ENCODE data around the gene SNAPC4.
"Not testable (repeated sequence)": the region's sequence is repeated elsewhere in the genome, so short reads cannot be mapped to it uniquely, and the experiment has no call there.

Gene SNAPC4

DNA sequence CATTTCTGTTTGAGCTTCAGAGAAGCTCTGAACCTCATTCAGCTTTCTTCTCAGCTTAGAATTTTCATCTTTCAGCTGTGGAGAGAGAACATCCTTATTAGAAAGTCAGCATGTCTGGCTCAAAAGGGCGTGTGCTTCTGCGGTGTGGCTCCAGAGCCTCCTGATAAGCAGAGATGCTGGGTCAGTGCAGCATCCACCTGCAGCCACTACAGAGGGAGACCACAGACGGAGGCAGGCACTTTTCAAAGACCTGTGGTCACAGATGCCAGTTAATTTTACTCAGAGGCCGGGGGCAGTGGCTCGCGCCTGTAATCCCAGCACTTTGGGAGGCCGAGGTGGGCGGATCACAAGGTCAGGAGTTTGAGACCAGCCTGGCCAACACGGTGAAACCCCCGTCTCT is 5.9 kb upstream of the SNAPC4 start:
- DNase-seq = not testable (repeated sequence)

DNA sequence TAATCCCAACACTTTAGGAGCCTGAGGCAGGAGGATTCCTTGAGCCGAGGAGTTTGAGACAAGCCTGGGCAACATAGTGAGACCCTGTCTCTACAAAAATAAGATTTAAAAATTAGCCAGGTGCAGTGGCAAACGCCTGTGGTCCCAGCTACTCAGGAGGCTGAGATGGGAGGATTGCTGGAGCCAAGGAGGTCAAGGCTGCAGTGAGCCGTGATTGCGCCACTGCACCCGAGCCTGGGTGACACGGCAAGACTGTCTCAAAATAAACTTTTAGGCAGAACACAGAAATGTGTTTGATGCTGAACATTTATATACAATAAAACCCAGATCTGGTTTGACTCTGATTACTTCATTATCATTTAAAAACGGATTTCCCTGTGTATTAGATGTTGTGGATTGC is 5.5 kb upstream of the SNAPC4 start:
- DNase-seq = no peak

DNA sequence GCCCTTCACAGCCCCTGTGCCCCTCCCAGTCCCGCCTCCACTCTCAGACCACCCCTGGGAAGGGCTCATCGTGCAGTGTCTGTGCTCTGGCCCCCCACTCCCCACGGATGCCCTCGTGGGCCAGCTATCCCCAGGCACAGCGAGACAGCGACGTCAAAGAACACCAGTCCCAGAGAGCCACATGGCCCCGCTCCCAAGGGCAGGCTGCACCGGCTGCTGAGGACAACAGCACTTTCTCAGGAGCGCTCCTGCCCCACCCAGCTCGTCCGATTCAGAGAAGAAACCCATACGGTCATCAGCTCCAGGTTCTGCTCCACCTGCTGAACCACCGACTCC is 4.8 kb upstream of the SNAPC4 start:
- no peak for DNase-seq

GRCh38 chr9:136403915-136404800 is 4.2 kb upstream of the SNAPC4 start:
- DNase-seq = no peak

- DNase-seq = peak; percentile 75
Measured at GRCh38 chr9:136403538-136403914, 3.6 kb upstream of the SNAPC4 start.

GRCh38 chr9:136402067-136402466 is 2.1 kb upstream of the SNAPC4 start:
- DNase-seq = no peak

DNA sequence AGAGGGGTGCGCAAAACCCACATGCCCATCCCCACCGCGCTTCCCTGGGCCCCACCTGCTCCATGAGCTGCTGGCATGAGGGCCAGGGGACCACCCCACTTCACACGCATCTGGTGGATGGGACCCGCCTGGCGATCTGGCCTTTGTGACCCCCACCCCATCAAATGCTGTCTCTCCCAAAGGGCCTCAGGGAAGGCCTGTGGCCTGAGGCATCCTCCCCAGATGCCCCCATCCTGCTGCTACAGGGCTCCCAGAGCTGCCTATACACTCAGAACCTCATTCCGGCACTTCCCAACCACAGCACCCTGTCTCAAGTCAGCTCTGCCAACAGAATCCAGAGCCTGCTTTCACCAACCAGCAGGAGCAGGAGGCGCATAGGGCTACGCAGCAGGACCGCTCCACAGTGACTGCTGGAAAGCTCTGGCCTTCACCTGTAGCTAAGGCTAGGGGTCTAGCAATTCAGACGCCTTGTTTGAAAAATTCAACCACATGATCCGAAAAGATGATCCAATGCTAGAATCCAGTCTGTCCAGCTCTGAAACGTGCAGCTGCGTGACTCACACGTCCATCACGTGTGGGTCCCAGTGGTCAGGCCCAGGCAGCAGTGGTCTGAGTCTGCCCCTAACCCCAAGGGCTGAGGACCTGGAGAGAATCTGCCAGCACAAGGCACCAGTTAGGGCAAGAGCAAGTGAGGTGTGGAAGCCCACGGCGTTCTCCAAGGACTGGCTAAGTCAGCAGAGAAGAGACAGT is 1.4 kb upstream of the SNAPC4 start:
- DNase-seq = no peak

DNA sequence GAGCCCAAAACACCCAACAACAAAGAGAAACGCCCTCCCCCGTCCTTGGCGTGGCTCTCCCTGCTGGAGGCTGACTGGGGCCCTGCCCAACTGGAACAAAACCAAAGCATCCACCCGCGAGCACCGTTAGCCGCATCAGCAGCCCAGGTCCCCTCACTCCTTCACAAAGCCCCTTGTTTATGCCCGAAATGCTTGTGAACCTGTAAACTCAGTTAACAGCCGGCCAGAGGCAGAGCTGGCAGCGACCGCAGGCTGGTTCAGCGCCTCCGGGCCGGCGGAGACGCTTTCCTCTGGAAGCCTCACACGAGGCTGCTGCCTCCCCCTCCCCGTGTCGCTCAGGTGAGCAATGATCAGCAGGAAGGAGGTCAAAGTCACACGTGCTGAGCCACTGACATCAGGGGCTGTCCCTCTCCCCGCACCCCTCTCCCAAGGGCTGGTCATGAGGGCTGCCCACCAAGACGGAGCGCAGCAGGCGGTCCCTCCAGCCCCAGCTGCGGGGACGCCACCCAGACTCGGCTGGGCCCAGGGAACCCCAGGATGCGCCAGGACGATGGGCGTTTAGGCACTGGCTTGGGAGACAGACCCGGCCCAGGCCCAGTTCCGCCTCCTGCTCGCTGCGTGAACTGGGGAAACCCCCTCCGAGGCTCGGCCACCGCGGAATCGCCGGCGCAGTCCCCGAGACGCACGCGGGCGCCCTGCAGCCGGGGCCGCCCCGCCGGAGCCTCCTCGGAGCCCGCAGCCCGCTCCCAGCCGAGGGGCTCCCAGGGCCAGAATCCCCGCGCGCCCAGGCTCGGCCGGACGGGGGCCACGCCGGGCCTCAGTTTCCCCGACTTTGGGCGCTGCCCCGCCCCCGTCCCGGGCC is 563 bp downstream of the SNAPC4 start:
- DNase-seq = peak; percentile 41

DNA sequence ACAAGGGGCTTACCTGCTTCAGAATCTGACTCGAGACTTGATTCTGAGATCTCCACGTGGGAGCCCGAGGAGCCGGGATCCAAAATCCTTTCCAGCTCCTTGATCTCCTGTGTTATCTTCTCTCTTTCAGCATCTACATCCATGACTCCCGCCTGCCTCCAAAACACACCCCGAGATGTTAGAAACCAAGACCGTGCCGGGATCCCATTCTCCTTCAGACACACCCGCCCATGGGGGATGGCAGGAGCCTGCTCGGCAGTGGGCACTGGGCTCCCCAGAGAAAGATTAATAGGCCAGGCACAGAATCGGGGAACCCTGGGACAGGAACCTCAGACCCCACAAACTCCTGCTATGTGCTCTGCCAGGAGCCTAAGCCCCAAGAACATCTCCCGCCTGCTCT is 1.7 kb downstream of the SNAPC4 start:
- DNase-seq = no peak

DNA sequence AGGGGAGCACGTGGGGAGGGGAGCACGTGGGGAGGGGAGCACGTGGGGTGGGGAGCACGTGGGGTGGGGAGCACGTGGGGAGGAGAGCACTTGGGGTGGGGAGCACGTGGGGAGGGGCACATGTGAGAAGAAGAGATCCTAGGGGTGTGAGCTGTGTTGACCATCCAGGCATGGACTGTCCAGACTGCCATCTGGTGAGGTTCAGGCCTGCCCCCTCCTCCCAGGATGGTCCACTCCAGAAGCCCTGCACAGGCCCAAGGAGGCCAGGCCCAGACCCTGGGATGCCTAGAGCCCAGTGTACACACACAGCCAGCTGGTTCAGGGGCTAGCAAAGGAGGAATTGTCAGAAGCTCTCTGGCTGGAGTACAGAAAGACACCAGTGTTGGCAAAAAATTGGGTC is 2.3 kb downstream of the SNAPC4 start:
- no peak for DNase-seq

GRCh38 chr9:136396219-136396515 is 3.8 kb downstream of the SNAPC4 start:
- no peak for DNase-seq

- DNase-seq = no peak
Measured at GRCh38 chr9:136395345-136396218, 4.4 kb downstream of the SNAPC4 start.

GRCh38 chr9:136395020-136395340 is 5.0 kb downstream of the SNAPC4 start:
- DNase-seq = no peak

- DNase-seq = no peak
Measured at GRCh38 chr9:136394312-136395019, 5.5 kb downstream of the SNAPC4 start.

DNA sequence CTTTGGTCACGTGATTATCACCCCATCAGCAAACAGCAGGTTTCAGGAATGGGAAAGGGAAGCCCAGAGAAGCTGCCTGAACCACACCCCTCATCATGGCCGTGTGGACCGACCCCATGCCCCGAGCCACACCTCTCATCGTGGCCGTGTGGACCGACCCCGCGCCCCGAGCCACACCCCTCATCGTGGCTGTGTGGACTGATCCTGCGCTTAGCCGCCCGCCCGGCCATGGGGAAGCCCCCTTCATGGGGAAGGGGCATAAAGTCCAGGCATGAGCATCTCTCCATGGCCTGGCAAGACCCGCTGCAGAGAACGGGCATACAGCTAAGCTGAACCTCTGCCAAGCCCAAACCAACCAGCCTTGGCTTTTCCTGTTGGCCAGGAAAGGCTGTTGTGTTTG is 6.4 kb downstream of the SNAPC4 start:
- no peak for DNase-seq

DNA sequence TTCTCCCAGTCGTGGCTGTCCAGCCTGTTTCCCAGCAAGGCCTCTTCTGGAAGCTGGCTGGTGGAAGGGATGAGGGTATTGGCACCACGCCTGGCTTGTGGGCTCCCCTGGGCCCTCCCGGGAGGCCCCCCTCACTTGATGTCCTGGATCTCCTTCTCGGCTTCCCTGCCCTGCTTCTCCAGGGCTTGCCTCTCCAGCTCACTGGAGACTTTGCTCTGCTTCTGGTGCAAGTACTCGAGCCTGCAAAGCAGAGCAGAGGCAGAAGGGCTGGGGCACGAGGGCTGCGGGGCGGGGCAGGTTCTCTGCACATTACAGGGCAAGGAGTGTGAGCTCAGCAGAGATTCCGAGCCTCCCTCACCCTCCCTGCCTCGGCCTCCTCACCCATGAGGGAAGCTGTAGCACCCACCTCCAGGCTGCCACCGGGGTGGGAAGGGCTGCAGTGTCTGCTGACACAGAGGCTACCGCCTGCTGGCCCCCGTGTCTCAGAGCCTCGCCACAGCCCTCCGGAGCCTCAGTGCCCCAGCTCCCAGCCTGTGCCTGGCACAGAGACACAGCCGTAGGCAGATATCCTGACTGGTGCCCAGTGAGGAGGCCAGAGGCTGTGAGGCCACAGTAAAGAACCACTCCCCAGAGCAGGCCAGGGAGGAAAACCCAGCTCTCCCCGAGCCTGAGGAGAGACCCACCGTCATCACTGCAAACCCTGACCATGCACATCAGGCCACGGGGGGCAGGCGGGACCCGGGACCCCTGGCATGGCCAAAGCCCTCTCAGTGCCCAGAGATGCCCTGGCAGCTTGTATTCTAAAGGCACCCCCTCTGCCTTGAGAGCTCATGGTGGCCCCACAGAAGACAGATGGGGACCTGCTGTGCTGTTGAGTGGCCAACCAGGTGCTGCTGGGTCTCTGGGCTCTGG is 7.2 kb downstream of the SNAPC4 start:
- no peak for DNase-seq

DNA sequence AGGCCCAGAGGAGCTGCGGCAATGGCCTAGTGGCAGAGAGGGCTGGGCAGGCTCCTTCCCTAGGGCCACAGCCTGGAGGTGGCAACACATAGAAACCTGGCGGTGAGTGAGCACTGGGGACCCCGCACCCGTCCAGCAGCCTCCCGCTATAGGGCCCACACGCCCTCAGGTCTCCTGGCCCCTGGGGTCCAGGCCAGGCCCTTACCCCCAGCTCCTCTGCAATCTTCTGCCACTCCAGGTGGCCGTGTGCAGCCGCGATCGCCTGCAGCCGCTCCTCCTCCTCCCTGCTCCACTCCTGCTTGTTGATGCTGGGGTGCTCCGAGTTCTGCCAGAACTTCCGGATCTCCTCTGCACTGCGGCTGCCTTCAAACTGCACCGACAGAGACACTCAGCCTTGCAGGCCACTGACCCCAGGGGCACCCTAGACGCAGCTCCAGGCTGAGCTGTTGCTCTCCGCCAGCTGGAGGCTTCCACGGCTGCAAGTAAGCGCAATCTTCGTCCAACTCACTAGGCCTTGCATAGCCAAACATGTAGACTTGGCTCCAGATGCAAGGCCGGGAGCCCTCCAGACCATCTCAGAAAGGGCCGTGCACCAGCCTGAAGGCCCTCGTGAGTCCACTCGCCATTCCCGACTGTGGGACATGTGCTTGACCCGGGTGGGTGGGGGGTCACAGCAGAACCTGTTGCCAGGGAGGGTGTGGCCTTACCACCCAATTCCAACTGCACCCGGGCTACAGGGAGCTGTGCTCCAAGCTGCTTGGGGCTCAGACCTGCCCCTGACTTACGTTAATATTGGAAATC is 8.0 kb downstream of the SNAPC4 start:
- no peak for DNase-seq

DNA sequence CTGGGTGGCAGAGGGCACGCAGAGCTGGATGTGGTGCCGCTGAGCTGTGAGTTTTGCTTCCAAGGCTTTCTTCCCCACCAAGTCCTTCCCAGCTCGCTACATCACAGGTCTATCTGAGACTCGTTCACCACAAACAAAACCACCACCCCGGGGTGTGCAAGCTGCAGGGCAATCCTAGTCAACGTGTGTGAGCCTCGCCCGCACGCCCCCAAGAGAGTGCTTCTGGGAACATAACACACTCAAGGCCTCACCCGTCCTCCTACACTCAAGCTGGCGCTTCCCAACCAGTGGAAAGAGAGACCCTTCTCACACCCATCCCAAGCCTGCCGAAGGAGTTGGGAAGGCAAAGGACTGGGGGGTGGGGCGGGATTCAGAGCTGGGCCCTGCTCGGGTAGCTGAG is 10.6 kb downstream of the SNAPC4 start:
- DNase-seq = no peak

DNA sequence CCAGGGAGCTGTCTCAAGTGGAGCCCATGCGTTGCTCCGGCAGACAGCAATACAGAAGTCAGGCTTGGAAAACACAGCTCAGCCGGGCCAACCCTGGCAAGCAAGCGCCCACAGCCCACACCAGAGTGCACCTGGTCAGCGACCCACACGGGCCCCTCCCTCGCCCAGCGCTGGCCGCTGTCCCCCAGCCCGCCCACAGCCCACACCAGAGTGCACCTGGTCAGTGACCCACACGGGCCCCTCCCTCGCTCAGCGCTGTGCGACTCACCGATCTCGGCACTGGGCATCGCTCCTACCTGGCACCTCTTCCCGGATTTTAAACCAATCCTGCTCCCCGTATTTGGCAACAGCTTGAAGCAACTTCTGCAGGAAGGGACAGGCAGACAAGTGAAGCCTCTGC is 12.8 kb downstream of the SNAPC4 start:
- no peak for DNase-seq

- DNase-seq = no peak
Measured at GRCh38 chr9:136386018-136386417, 14.0 kb downstream of the SNAPC4 start.
